CD14-positive monocyte (primary cell): Measurements from ENCODE around the gene ENKD1. TPM values are rescaled to one million over a fixed set of nuclear protein-coding genes. Genes with fewer than 3 reads are reported as not detected.

ENCODE experiments used
- DNase-seq, 3 donors: peaks; one replicate each; pipeline ENCODE4 v3.0.0-alpha.2; 2011 to 2022
- H2AFZ ChIP-seq: 2 replicates; pipeline ENCODE4 v1.6.0; 2012; ENCODE audit warnings: mild to moderate bottlenecking, low read depth, low read length, inconsistent platforms; ENCODE audit not compliant: insufficient read depth, poor library complexity, severe bottlenecking
- H3K27ac ChIP-seq, 2 donors: 1 replicate in 1 of 2; 2 replicates in 1 of 2; pipeline ENCODE4 v1.5.1; 2012 to 2013; ENCODE audit warnings: low read length in 2 of 2, control low read depth in 1 of 2, inconsistent platforms in 1 of 2, low read depth in 1 of 2, mild to moderate bottlenecking in 1 of 2
- H3K27me3 ChIP-seq, 2 donors: one replicate each; pipeline versions ENCODE4 v1.6.0 to v1.6.1; 2011 to 2013; ENCODE audit warnings: low read length in 2 of 2; ENCODE audit not compliant: control insufficient read depth in 2 of 2, insufficient read depth in 2 of 2
- H3K36me3 ChIP-seq, 2 donors: replicated peaks in 1 of 2; 1 replicate in 1 of 2; 2 replicates in 1 of 2; pipeline versions ENCODE4 v1.5.1 to v1.6.1; 2012 to 2013; ENCODE audit warnings: low read length in 2 of 2, control low read depth in 1 of 2, inconsistent platforms in 1 of 2, mild to moderate bottlenecking in 1 of 2; ENCODE audit not compliant: insufficient read depth in 2 of 2, control insufficient read depth in 1 of 2
- H3K4me1 ChIP-seq, 2 donors: 1 replicate in 1 of 2; 2 replicates in 1 of 2; pipeline versions ENCODE4 v1.5.1 to v1.6.1; 2012 to 2013; ENCODE audit warnings: low read length in 2 of 2, control low read depth in 1 of 2, inconsistent platforms in 1 of 2, mild to moderate bottlenecking in 1 of 2, moderate library complexity in 1 of 2; ENCODE audit not compliant: insufficient read depth in 2 of 2, control insufficient read depth in 1 of 2
- H3K4me2 ChIP-seq: replicated peaks from 2 replicates; pipeline ENCODE3; 2012; ENCODE audit warnings: low read length, moderate library complexity, mild to moderate bottlenecking; ENCODE audit not compliant: poor library complexity, severe bottlenecking; ENCODE audit errors: extremely low read depth
- H3K4me3 ChIP-seq, 3 experiments: fragments of 200-600 bp in 1 of 3; sonication (generic) in 1 of 3; replicated peaks in 1 of 3; 1 replicate in 2 of 3; 2 replicates in 1 of 3; pipeline ENCODE4 v1.5.1; 2011 to 2013; ENCODE audit warnings: low read length in 3 of 3, mild to moderate bottlenecking in 3 of 3, control low read depth in 2 of 3, low read depth in 2 of 3, inconsistent platforms in 1 of 3, moderate library complexity in 1 of 3
- H3K79me2 ChIP-seq: 2 replicates; pipeline ENCODE4 v1.6.0; 2012; ENCODE audit warnings: mild to moderate bottlenecking, control low read depth, inconsistent platforms, low read length, moderate library complexity; ENCODE audit not compliant: insufficient read depth
- H3K9ac ChIP-seq: 2 replicates; pipeline ENCODE4 v1.6.0; 2017; ENCODE audit warnings: low read length, mild to moderate bottlenecking; ENCODE audit not compliant: insufficient read depth, poor library complexity, severe bottlenecking
- H3K9me3 ChIP-seq, 2 donors: replicated peaks in 1 of 2; 1 replicate in 1 of 2; 2 replicates in 1 of 2; pipeline versions ENCODE4 v1.5.1 to v1.6.1; 2012 to 2013; ENCODE audit warnings: low read length in 2 of 2, control low read depth in 1 of 2; ENCODE audit not compliant: control insufficient read depth in 1 of 2, insufficient read depth in 1 of 2
- H4K20me1 ChIP-seq: 2 replicates; pipeline ENCODE4 v1.6.0; 2012; ENCODE audit warnings: mild to moderate bottlenecking, low read length, control low read depth, moderate library complexity; ENCODE audit not compliant: insufficient read depth
- H3K27ac Mint-ChIP-seq, 7 donors: one replicate each; pipeline ENCODE4 v1.8.0; 2020; ENCODE audit warnings: mild to moderate bottlenecking in 7 of 7, mixed read lengths in 7 of 7, moderate library complexity in 6 of 7, inconsistent platforms in 2 of 7
- H3K27me3 Mint-ChIP-seq, 3 donors: one replicate each; pipeline ENCODE4 v1.8.0; 2021 to 2022; ENCODE audit warnings: low read depth in 3 of 3, mild to moderate bottlenecking in 3 of 3, mixed read lengths in 3 of 3, moderate library complexity in 3 of 3, inconsistent platforms in 1 of 3
- H3K36me3 Mint-ChIP-seq, 2 donors: one replicate each; pipeline ENCODE4 v1.8.0; 2020; ENCODE audit warnings: mixed read lengths in 2 of 2, inconsistent platforms in 1 of 2, mild to moderate bottlenecking in 1 of 2
- H3K4me1 Mint-ChIP-seq: one replicate; pipeline ENCODE4 v1.8.0; 2020; ENCODE audit warnings: mild to moderate bottlenecking, mixed read lengths
- H3K4me3 Mint-ChIP-seq, 2 donors: one replicate each; pipeline ENCODE4 v1.8.0; 2020; ENCODE audit warnings: mild to moderate bottlenecking in 2 of 2, mixed read lengths in 2 of 2, moderate library complexity in 1 of 2
- H3K9me3 Mint-ChIP-seq, 7 donors: one replicate each; pipeline ENCODE4 v1.8.0; 2020 to 2022; ENCODE audit warnings: mixed read lengths in 7 of 7, mild to moderate bottlenecking in 6 of 7, moderate library complexity in 6 of 7, inconsistent platforms in 2 of 7
- WGBS: methylation state at CpG from one replicate; pipeline ENCODE4 v1.1.5; 2013; ENCODE audit warnings: missing lambda C conversion rate; ENCODE audit not compliant: insufficient coverage; 5-methylcytosine and 5-hydroxymethylcytosine counted together
- intact Hi-C, 2 donors: fragments of 100-400 bp; cut with micrococcal nuclease; formaldehyde crosslinking; loops; one replicate each; pipeline versions ENCODE4 v1.15.0 to v1.15.1; 2023
- polyA plus RNA-seq, 3 donors: library from polyadenylated mRNA; depleted of rRNA in 1 of 3; unstranded in 2 of 3; stranded (reverse) in 1 of 3; fragments of 300-500 nt in 2 of 3; fragments of >200 nt in 1 of 3; fragmentation: Illumina TruSeq in 2 of 3; gene quantifications; 1 replicate in 2 of 3; 2 replicates in 1 of 3; pipeline ENCODE4 v1.2.3, GENCODE V29; 2012 to 2021
- TF ChIP-seq, protein P1 (sequence below): fragments of 200-600 bp; IDR thresholded peaks from one replicate; pipeline ENCODE4 v1.8.0; 2022; ENCODE audit warnings: antibody characterized with exemption, mild to moderate bottlenecking

Gene ENKD1
- polyA plus RNA-seq, 3 donors: 0.92 to 6.2 (median 3.2) TPM

DNA sequence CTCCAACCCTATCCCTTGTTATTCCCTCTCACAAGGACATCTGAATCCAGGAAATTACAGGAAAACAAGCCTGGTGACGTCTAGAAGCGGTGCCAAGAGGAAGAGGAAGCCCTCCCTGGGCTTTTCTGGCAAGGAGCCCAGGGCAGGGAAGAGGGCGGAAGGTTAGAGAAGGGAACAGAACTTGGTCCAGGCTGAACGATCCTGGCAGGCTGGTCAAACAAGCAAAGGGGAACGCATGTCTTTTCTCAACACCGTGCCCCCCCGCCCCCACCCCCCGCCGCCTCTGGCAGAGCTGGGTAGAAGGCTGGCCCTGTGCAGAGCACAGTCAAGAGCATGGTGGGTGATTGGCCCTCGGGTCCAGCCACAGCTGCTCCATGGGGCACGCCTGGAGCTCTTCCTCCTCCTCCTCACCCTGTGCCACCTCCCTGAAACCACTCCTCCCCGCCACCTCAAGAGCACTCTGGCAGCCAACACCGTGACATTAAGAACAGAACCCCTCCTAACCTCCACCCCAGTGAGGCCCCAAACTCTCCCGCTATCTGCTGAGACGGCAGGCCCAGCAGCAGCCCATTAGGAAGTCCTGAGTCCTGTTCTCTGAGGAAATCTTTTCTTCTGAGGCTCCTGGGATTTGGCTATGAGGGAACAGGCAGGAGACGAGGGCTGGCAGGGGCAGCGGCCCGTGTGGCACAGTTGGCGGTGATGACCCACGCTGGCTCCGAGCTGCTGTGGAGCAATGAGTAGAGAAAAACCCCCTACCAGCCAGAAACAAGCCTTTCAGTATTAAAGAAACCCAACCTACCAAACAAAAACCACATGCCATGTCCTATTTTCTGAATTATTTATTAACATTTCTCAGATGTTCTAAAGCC, 7.4 kb upstream of the ENKD1 start:
- Histone ChIP-seq H3K27ac (peak overlapping the region; percentile 41 to 86), H3K9ac (peak overlapping the region; percentile 43), H3K9me3 (no peaks in the 10 kb centered on the region), H3K4me3 (peak overlapping the region in 1 of 3 experiments; percentile 57), H4K20me1 (no peaks in the 10 kb centered on the region), H3K4me2 (peak overlapping the region; percentile 62), H3K79me2 (no peaks in the 10 kb centered on the region), H3K4me1 (peaks cover 21 to 24% of the 10 kb centered on the region in 2 donors), H3K36me3 (peaks cover 0 to 2% of the 10 kb centered on the region in 2 donors), H2AFZ (peak overlapping the region; percentile 91), H3K27me3 (no peaks in the 10 kb centered on the region)
- TF ChIP-seq, protein P1, sequence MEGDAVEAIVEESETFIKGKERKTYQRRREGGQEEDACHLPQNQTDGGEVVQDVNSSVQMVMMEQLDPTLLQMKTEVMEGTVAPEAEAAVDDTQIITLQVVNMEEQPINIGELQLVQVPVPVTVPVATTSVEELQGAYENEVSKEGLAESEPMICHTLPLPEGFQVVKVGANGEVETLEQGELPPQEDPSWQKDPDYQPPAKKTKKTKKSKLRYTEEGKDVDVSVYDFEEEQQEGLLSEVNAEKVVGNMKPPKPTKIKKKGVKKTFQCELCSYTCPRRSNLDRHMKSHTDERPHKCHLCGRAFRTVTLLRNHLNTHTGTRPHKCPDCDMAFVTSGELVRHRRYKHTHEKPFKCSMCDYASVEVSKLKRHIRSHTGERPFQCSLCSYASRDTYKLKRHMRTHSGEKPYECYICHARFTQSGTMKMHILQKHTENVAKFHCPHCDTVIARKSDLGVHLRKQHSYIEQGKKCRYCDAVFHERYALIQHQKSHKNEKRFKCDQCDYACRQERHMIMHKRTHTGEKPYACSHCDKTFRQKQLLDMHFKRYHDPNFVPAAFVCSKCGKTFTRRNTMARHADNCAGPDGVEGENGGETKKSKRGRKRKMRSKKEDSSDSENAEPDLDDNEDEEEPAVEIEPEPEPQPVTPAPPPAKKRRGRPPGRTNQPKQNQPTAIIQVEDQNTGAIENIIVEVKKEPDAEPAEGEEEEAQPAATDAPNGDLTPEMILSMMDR: no peak
- peaks cover 34% of the 10 kb centered on the region for H3K4me1 Mint-ChIP-seq
- peaks cover 10 to 19% of the 10 kb centered on the region in 2 donors for H3K36me3 Mint-ChIP-seq
- H3K27me3 Mint-ChIP-seq: peaks cover 0 to 4% (median 2%) of the 10 kb centered on the region in 3 donors
- WGBS: 15% methylated on average over 8 of the region's 21 CpGs
- intact Hi-C loops: loop anchor here (2.0 to 10.0 kb wide), 4 partner anchors 43 to 551 kb away; partner anchors contain the start of gene GFOD2 (in 1 of the 2)
- H3K9me3 Mint-ChIP-seq: no peaks in the 10 kb centered on the region
- peak overlapping the region; percentile 61 to 86 for H3K4me3 Mint-ChIP-seq
- H3K27ac Mint-ChIP-seq: peak overlapping the region; percentile 80 to 94 (median 90)
- peak; percentile 54 to 78 (median 75) for DNase-seq

DNA sequence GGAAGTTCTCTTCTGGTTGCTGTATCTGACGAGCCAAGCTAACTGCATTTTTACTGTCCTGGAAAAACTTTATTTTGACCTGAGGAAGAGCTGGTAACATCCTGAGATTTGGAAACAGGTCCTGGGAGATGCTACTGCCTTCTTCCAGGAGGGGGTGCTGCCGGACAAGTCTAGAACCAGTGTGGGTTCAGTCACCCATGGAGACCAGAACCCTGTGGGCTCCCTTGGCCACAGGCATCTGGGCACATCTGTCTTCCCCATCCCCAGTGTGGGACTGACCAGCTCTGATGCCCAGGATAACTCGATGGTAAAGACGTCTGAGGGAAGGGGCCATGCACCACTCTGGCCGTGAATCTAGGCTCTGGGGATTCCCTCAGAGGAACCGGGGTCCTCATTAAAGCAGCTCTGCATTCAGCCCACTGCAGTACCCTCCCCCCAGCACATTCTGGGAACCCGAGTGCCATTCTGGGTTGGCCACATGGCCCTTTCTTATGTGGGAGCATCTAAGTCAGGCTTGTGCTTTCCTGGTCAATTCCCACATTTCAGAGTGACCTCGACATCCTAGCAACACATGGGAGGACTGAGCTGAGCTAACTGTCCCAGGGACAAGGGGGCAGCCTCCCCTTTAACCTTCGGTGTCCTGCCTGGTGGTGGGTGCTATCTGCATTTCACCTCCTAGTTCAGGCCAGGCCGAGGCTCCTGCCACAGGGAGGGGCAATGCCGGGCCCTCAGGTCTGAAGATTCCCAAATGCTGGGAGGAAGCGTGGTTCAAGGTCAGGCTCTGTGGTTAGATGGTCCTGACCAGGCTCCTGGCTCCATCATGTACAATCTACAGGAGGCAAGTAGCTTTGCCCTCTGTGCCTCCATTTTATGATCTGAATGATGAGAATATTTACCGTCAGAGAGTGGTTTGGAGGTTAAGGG, 6.5 kb upstream of the ENKD1 start:
- Histone ChIP-seq H3K9ac (peak overlapping the region; percentile 4), H3K79me2 (no peaks in the 10 kb centered on the region), H2AFZ (peak overlapping the region; percentile 91), H3K9me3 (no peaks in the 10 kb centered on the region), H4K20me1 (no peaks in the 10 kb centered on the region), H3K27ac (peak overlapping the region; percentile 41 to 86), H3K36me3 (no peaks in the 10 kb centered on the region), H3K4me1 (peaks cover 31 to 33% of the 10 kb centered on the region in 2 donors), H3K4me3 (peak overlapping the region in 1 of 3 experiments; percentile 49), H3K27me3 (no peaks in the 10 kb centered on the region), H3K4me2 (peak overlapping the region; percentile 62)
- Mint-ChIP-seq H3K4me1 (peaks cover 41% of the 10 kb centered on the region), H3K27me3 (peaks cover 0 to 4% (median 2%) of the 10 kb centered on the region in 3 donors), H3K4me3 (no peak overlapping the region), H3K36me3 (peaks cover 11 to 19% of the 10 kb centered on the region in 2 donors), H3K27ac (peak overlapping the region; percentile 80 to 93 (median 89)), H3K9me3 (peaks cover 0 to 2% (median 0%) of the 10 kb centered on the region in 7 donors)
- DNase-seq: peak; percentile 54 to 72 (median 70)
- 51% methylated on average over 10 of the region's 13 CpGs for WGBS
- intact Hi-C loops: loop anchor here (2.0 to 10.0 kb wide), 4 partner anchors 44 to 552 kb away; partner anchors contain the start of gene GFOD2 (in 1 of the 2)
- TF ChIP-seq, protein P1: peak; percentile 86
